GM23338 (cell line): ENCODE data around the gene ARHGEF19. TPM values are rescaled to one million over a fixed set of nuclear protein-coding genes. Genes with fewer than 3 reads are reported as not detected.

Source experiments
- ATAC-seq: fragments of 200-7000 bp; cut with Tn5 transposase; 3 replicates; pipeline ENCODE4 v1.9.1; 2020
- DNase-seq: peaks from one replicate; pipeline ENCODE4 v3.0.0-alpha.2; 2015; ENCODE audit warnings: low spot score
- H2AFZ ChIP-seq: fragments of 200-600 bp; sonication (generic); 2 replicates; pipeline ENCODE4 v1.8.0; 2016; ENCODE audit warnings: antibody characterized with exemption, mild to moderate bottlenecking, moderate library complexity
- H3F3A ChIP-seq: fragments of 200-600 bp; sonication (generic); replicated peaks from 2 replicates; pipeline ENCODE4 v1.8.0; 2017; ENCODE audit warnings: antibody characterized with exemption, mixed run types, low read depth
- H3K27ac ChIP-seq: fragments of 200-600 bp; sonication (generic); 2 replicates; pipeline ENCODE4 v1.6.1; 2016; ENCODE audit warnings: low read depth
- H3K27me3 ChIP-seq: fragments of 200-600 bp; sonication (generic); 2 replicates; pipeline ENCODE4 v1.8.0; 2016; ENCODE audit warnings: mild to moderate bottlenecking, mixed run types, moderate library complexity; ENCODE audit not compliant: insufficient read depth
- H3K36me3 ChIP-seq: fragments of 200-600 bp; sonication (generic); 2 replicates; pipeline ENCODE4 v1.8.0; 2016; ENCODE audit warnings: mild to moderate bottlenecking; ENCODE audit not compliant: insufficient read depth
- H3K4me1 ChIP-seq: fragments of 200-600 bp; sonication (generic); 2 replicates; pipeline ENCODE4 v1.8.0; 2016; ENCODE audit warnings: mild to moderate bottlenecking, moderate library complexity; ENCODE audit not compliant: insufficient read depth
- H3K4me2 ChIP-seq: fragments of 200-600 bp; sonication (generic); 2 replicates; pipeline ENCODE4 v1.7.1; 2017; ENCODE audit warnings: mixed run types
- H3K4me3 ChIP-seq: fragments of 200-600 bp; sonication (generic); 2 replicates; pipeline ENCODE4 v1.6.1; 2016; ENCODE audit warnings: mixed run types
- H3K79me2 ChIP-seq: fragments of 200-600 bp; sonication (generic); replicated peaks from 2 replicates; pipeline ENCODE4 v1.8.0; 2017; ENCODE audit warnings: mild to moderate bottlenecking; ENCODE audit not compliant: insufficient read depth
- H3K9me2 ChIP-seq: fragments of 200-600 bp; sonication (generic); 2 replicates; pipeline ENCODE4 v1.8.0; 2017; ENCODE audit not compliant: insufficient read depth
- H4K20me1 ChIP-seq: fragments of 200-600 bp; sonication (generic); replicated peaks from 2 replicates; pipeline ENCODE4 v1.8.0; 2017; ENCODE audit warnings: mild to moderate bottlenecking; ENCODE audit not compliant: insufficient read depth
- H3K27ac Mint-ChIP-seq: 2 replicates; pipeline ENCODE4 v1.8.0; 2020; ENCODE audit warnings: inconsistent platforms, mild to moderate bottlenecking, moderate library complexity, mixed read lengths
- H3K27me3 Mint-ChIP-seq: 3 replicates; pipeline ENCODE4 v1.8.0; 2022; ENCODE audit warnings: low read depth, mild to moderate bottlenecking, moderate library complexity, mixed read lengths, inconsistent platforms; ENCODE audit not compliant: insufficient read depth, poor library complexity
- H3K36me3 Mint-ChIP-seq: 3 replicates; pipeline ENCODE4 v1.8.0; 2021; ENCODE audit warnings: low read depth, mild to moderate bottlenecking, inconsistent platforms, moderate library complexity, mixed read lengths
- H3K4me1 Mint-ChIP-seq: 3 replicates; pipeline ENCODE4 v1.8.0; 2020; ENCODE audit warnings: mild to moderate bottlenecking, inconsistent platforms, mixed read lengths
- H3K4me3 Mint-ChIP-seq: 3 replicates; pipeline ENCODE4 v1.8.0; 2021; ENCODE audit warnings: moderate library complexity, mild to moderate bottlenecking, inconsistent platforms, mixed read lengths
- H3K9me3 Mint-ChIP-seq: 3 replicates; pipeline ENCODE4 v1.8.0; 2020; ENCODE audit warnings: moderate library complexity, mild to moderate bottlenecking, inconsistent platforms, mixed read lengths
- CREB1 ChIP-seq: fragments of 250-450 bp; sonication (Bioruptor Pico); IDR thresholded peaks from 2 replicates; pipeline ENCODE4 v1.5.0; 2020; ENCODE audit warnings: low read depth, mild to moderate bottlenecking, moderate library complexity
- CTCF ChIP-seq, 2 experiments: fragments of 200-600 bp in 1 of 2; sonication (generic) in 1 of 2; conservative IDR thresholded peaks; 2 replicates each; pipeline versions ENCODE4 v1.5.1 to v1.6.1; 2016 to 2017; ENCODE audit warnings: antibody characterized with exemption in 2 of 2, low read depth in 2 of 2, mild to moderate bottlenecking in 2 of 2, moderate library complexity in 1 of 2
- ETS1 ChIP-seq: IDR thresholded peaks from 2 replicates; pipeline ENCODE4 v1.6.1; 2016; ENCODE audit warnings: antibody characterized with exemption
- EZH2 ChIP-seq: fragments of 200-600 bp; sonication (generic); IDR thresholded peaks from one replicate; pipeline ENCODE4 v1.8.0; 2017; ENCODE audit warnings: antibody characterized with exemption, mild to moderate bottlenecking, low read depth; ENCODE audit not compliant: unreplicated experiment
- JUNB ChIP-seq: IDR thresholded peaks from one replicate; pipeline ENCODE4 v1.6.1; 2016; ENCODE audit warnings: antibody characterized with exemption; ENCODE audit not compliant: unreplicated experiment
- REST ChIP-seq: IDR thresholded peaks from one replicate; pipeline ENCODE4 v1.6.1; 2018; ENCODE audit warnings: antibody characterized with exemption; ENCODE audit not compliant: unreplicated experiment
- STAT1 ChIP-seq: IDR thresholded peaks from one replicate; pipeline ENCODE4 v1.6.1; 2016; ENCODE audit warnings: antibody characterized with exemption; ENCODE audit not compliant: unreplicated experiment
- ZNF114 ChIP-seq: fragments of 250-450 bp; sonication (Bioruptor Pico); IDR thresholded peaks from 2 replicates; pipeline ENCODE4 v1.5.0; 2020; ENCODE audit warnings: mild to moderate bottlenecking, moderate library complexity
- ZNF331 ChIP-seq: fragments of 250-450 bp; sonication (Bioruptor Pico); IDR thresholded peaks from 2 replicates; pipeline ENCODE4 v1.5.0; 2020; ENCODE audit warnings: low read depth, mild to moderate bottlenecking, moderate library complexity
- ZNF462 ChIP-seq: fragments of 250-450 bp; sonication (Bioruptor Pico); IDR thresholded peaks from 2 replicates; pipeline ENCODE4 v1.5.0; 2020; ENCODE audit warnings: mild to moderate bottlenecking, moderate library complexity
- polyA plus RNA-seq: library from polyadenylated mRNA; unstranded; fragments of >200 nt; fragmentation: Nextera tagmentation; extraction: Ambion mirVana; gene quantifications from 2 replicates; pipeline ENCODE4 v1.2.1, GENCODE V29; 2016
- total RNA-seq: library from RNA; depleted of rRNA; stranded (reverse); fragments of >200 nt; shearing (Covaris generic); gene quantifications from 2 replicates; pipeline ENCODE4 v1.2.3, GENCODE V29; 2014

ARHGEF19 gene
- total and polyA plus RNA-seq, 2 experiments from 2014 or later, result 19.5 to 46.4 TPM

- no peaks in the 10 kb centered on the region for H3K36me3 Mint-ChIP-seq
- no peak overlapping the region for H3K27ac ChIP-seq
- H3K4me2 ChIP-seq, result no peak overlapping the region
- ATAC-seq (no peak), DNase-seq (no peak)
- H3K27me3 Mint-ChIP-seq, result peaks cover 29% of the 10 kb centered on the region
- peaks cover 13% of the 10 kb centered on the region for H3F3A ChIP-seq
- H3K4me3 ChIP-seq, result no peak overlapping the region
- H3K36me3 ChIP-seq, result no peaks in the 10 kb centered on the region
- no peaks in the 10 kb centered on the region for H3K9me3 Mint-ChIP-seq
- no peak overlapping the region for H3K27ac Mint-ChIP-seq
- H3K4me1 Mint-ChIP-seq, result peaks cover 20% of the 10 kb centered on the region
- H4K20me1 ChIP-seq, result no peaks in the 10 kb centered on the region; the same call in 1 of the 2 replicates
- TF ChIP-seq CREB1 (no peak), REST (no peak), ZNF114 (CRISPR knock-in tag) (no peak), CTCF (conservative IDR thresholded peaks at IDR 0.05; ENCODE audit: low read depth in 2 of 2) (no peak), ZNF462 (CRISPR knock-in tag) (no peak), ZNF331 (CRISPR knock-in tag) (no peak), STAT1 (no peak), JUNB (no peak), EZH2 (no peak), ETS1 (no peak)
- peaks cover 14% of the 10 kb centered on the region; the same call in 1 of the 2 replicates for H3K4me1 ChIP-seq
- peaks cover 29% of the 10 kb centered on the region for H3K27me3 ChIP-seq
- H3K4me3 Mint-ChIP-seq, result no peak overlapping the region
- no peaks in the 10 kb centered on the region for H3K9me2 ChIP-seq
- no peaks in the 10 kb centered on the region for H3K79me2 ChIP-seq
- no peak overlapping the region for H2AFZ ChIP-seq
Measured at GRCh38 chr1:16232316-16232710, 19.9 kb upstream of the ARHGEF19 start.
